ENCODE data around the gene WASHC4. TPM values are rescaled to one million over a fixed set of nuclear protein-coding genes. Genes with fewer than 3 reads are reported as not detected.
"Not testable (repeated sequence)": the region's sequence is repeated elsewhere in the genome, so short reads cannot be mapped to it uniquely, and the experiment has no call there.

WASHC4 gene
- total and polyA plus RNA-seq, 4 donors = 11.5 to 86.2 (median 37.2) TPM

DNA sequence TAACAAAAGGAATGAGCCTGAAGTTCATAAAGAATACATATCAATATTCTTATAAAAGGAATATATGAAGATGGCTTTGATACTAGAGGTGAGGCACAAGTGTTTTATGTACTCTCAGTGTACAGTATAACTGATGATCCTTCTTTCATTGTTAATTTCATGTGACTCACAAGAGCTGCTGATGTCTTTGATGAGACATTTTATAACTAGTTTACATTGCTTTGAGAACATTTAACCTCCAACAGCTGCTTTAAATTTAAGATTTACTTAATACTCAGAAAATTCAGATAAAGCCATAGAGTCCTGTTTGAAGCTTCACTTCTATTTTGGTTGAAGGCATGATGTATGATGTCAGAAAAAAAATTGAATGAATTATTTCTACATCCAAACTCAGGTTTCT lies 59.8 kb downstream of the WASHC4 start:
- DNase-seq (no peak), ATAC-seq (ENCODE audit: low FRiP score) (no peak)
- no peaks in the 10 kb centered on the region for H3K9me3 ChIP-seq (ENCODE audit: control insufficient read depth, low read length)
- intact Hi-C loops (cut with DNase I) = no loop called here
- H3K36me3 ChIP-seq (ENCODE audit: control insufficient read depth in 1 of 2, insufficient read depth in 2 of 2, low read length in 1 of 2) = no peaks in the 10 kb centered on the region
- no peaks in the 10 kb centered on the region for H3K4me1 ChIP-seq (ENCODE audit: control insufficient read depth in 1 of 2, insufficient read depth in 2 of 2, low read length in 2 of 2)
- no peak overlapping the region for H3K27ac ChIP-seq (ENCODE audit: low read depth in 1 of 2, low read length in 2 of 2)
- no peaks in the 10 kb centered on the region for H3K27me3 ChIP-seq (ENCODE audit: control insufficient read depth in 1 of 2, insufficient read depth in 2 of 2, low read length in 1 of 2)
- H3K4me3 ChIP-seq (ENCODE audit: low read length in 2 of 2) = no peak overlapping the region

DNA sequence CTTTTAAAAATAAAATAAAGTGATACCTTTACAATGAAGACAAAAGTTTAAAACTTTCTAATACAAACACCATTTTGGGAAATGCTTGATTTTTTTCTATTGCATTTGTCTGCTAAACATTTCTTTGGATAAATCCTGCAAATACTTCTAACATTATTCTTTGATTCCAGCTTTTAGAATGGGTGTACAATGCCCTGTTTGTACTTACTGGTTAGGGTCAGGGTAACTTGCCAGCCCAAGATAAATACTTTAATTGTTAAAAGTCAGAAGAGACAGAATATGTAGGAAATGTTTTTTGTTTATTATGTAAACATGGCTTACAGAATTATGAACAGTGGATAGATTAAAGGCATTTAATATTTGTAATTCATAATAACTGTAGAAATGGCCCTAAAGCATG lies 60.5 kb downstream of the WASHC4 start:
- no peak overlapping the region for H3K27ac ChIP-seq (ENCODE audit: low read depth in 1 of 2, low read length in 2 of 2)
- intact Hi-C loops (cut with DNase I) = no loop called here
- H3K4me1 ChIP-seq (ENCODE audit: control insufficient read depth in 1 of 2, insufficient read depth in 2 of 2, low read length in 2 of 2) = no peaks in the 10 kb centered on the region
- no peaks in the 10 kb centered on the region for H3K9me3 ChIP-seq (ENCODE audit: control insufficient read depth, low read length)
- no peak overlapping the region for H3K4me3 ChIP-seq (ENCODE audit: low read length in 2 of 2)
- H3K27me3 ChIP-seq (ENCODE audit: control insufficient read depth in 1 of 2, insufficient read depth in 2 of 2, low read length in 1 of 2) = no peaks in the 10 kb centered on the region
- no peaks in the 10 kb centered on the region for H3K36me3 ChIP-seq (ENCODE audit: control insufficient read depth in 1 of 2, insufficient read depth in 2 of 2, low read length in 1 of 2)
- ATAC-seq (ENCODE audit: low FRiP score) (no peak), DNase-seq (no peak)

DNA sequence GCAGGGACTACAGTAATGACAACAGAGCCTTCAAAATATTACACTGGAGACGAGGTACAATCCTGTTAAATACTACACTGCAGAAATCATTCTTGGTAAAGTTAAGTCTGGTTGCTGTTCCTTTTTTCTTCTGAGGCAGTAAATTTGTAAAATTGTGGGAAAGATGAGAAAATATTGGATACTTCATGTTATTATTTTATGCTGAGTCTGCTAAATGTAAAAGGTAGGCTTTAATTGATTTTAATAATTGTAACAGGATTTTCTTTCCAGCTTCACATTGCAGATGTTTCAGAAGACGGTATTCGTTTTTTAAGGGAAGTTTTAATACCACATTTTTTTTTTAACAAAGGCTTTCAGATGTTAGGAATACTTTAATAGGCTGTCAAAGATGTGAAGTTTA lies 62.6 kb downstream of the WASHC4 start:
- DNase-seq (no peak), ATAC-seq (ENCODE audit: low FRiP score) (no peak)
- Histone ChIP-seq H3K27ac (ENCODE audit: low read depth in 1 of 2, low read length in 2 of 2) (no peak overlapping the region), H3K4me3 (ENCODE audit: low read length in 2 of 2) (no peak overlapping the region), H3K9me3 (ENCODE audit: control insufficient read depth, low read length) (no peaks in the 10 kb centered on the region), H3K4me1 (ENCODE audit: control insufficient read depth in 1 of 2, insufficient read depth in 2 of 2, low read length in 2 of 2) (no peaks in the 10 kb centered on the region), H3K36me3 (ENCODE audit: control insufficient read depth in 1 of 2, insufficient read depth in 2 of 2, low read length in 1 of 2) (peaks cover 0 to 4% of the 10 kb centered on the region in 2 donors), H3K27me3 (ENCODE audit: control insufficient read depth in 1 of 2, insufficient read depth in 2 of 2, low read length in 1 of 2) (no peaks in the 10 kb centered on the region)
- WGBS, 2 donors = 85 to 91% methylated on average over 3 of the region's 3 CpGs
- intact Hi-C loops (cut with DNase I) = loop anchor here in 1 of 2 donors (10.0 kb wide), 1 partner anchor 215 kb away; no protein-coding TSS in a partner anchor

DNA sequence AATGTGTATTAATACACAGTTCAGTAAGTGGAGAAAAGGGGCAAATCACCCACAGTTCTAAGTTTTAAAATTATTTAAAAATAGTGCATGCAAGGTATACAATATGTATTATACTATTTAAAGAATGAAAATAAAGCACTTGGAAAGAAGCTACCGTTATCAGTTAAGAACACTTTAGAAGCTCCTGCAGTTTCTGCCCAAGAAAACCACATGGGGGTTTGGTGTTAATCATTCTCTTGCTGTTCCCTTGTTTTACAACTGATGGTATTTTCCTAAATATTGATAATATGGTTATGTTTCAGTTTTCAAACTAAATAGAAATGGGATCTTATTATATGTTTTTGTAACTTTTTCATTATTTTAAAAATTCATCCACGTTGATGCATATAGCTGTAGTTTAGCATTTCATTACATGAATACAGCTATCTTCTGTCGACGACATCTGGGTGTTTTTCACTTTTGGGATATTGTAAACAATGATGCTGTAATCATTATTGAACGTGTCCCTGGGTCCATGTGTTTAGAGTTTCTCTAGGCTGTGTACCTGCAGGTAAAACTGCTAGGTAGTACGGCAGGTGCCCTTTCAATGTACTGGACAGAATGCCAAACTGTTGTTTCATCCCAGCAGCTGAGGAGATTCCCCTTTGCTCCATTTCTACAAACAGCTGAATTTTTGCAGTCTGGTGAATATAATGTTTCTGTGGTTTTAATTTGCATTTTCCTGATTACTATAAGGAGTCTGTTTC lies 64.3 kb downstream of the WASHC4 start:
- Histone ChIP-seq H3K36me3 (ENCODE audit: control insufficient read depth in 1 of 2, insufficient read depth in 2 of 2, low read length in 1 of 2) (peaks cover 4% of the 10 kb centered on the region in 2 donors), H3K27me3 (ENCODE audit: control insufficient read depth in 1 of 2, insufficient read depth in 2 of 2, low read length in 1 of 2) (no peaks in the 10 kb centered on the region), H3K4me1 (ENCODE audit: control insufficient read depth in 1 of 2, insufficient read depth in 2 of 2, low read length in 2 of 2) (no peaks in the 10 kb centered on the region), H3K9me3 (ENCODE audit: control insufficient read depth, low read length) (no peaks in the 10 kb centered on the region), H3K4me3 (ENCODE audit: low read length in 2 of 2) (no peak overlapping the region), H3K27ac (ENCODE audit: low read depth in 1 of 2, low read length in 2 of 2) (no peak overlapping the region)
- WGBS, 2 donors = 77 to 80% methylated on average over 6 of the region's 6 CpGs
- ATAC-seq (ENCODE audit: low FRiP score) = no peak
- intact Hi-C loops (cut with DNase I) = loop anchor here in 1 of 2 donors (10.0 kb wide), 1 partner anchor 213 kb away; no protein-coding TSS in a partner anchor
- no peak for DNase-seq

DNA sequence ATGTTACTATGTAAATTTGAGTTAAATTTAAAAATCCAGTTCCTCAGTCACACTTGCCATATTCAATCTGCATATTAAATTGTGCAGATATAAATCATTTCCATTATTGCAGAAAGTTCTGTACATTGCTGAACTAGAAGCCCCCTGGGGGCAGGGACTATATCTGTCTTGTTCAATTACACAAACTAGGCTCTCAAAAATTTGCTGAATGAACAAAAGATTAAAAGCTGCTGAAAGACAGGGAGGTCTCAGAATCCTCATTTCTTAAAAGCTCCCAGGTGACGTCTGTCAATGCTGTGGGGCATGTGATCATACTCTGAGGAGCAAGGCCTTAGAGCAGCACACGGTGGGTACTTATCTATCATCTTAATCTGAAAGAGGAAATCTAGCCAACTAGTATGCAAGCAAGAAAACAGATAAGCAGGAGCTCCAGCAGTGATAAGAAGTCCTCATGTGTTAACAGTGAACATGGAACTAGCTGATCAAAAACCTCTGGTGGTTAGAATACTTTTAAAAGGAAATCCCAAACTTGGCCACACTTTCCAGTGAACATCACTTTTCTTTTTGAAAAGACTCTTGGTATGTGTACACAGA lies 68.0 kb downstream of the WASHC4 start:
- H3K36me3 ChIP-seq (ENCODE audit: control insufficient read depth in 1 of 2, insufficient read depth in 2 of 2, low read length in 1 of 2) = peaks cover 4 to 5% of the 10 kb centered on the region in 2 donors
- ATAC-seq (ENCODE audit: low FRiP score) (no peak), DNase-seq (no peak)
- no peak overlapping the region for H3K4me3 ChIP-seq (ENCODE audit: low read length in 2 of 2)
- no peaks in the 10 kb centered on the region for H3K4me1 ChIP-seq (ENCODE audit: control insufficient read depth in 1 of 2, insufficient read depth in 2 of 2, low read length in 2 of 2)
- WGBS, 2 donors = 50 to 51% methylated on average over 2 of the region's 2 CpGs
- H3K9me3 ChIP-seq (ENCODE audit: control insufficient read depth, low read length) = no peaks in the 10 kb centered on the region
- H3K27me3 ChIP-seq (ENCODE audit: control insufficient read depth in 1 of 2, insufficient read depth in 2 of 2, low read length in 1 of 2) = no peaks in the 10 kb centered on the region
- intact Hi-C loops (cut with DNase I) = loop anchor here in 1 of 2 donors (10.0 kb wide), 1 partner anchor 209 kb away; no protein-coding TSS in a partner anchor
- H3K27ac ChIP-seq (ENCODE audit: low read depth in 1 of 2, low read length in 2 of 2) = no peak overlapping the region

DNA sequence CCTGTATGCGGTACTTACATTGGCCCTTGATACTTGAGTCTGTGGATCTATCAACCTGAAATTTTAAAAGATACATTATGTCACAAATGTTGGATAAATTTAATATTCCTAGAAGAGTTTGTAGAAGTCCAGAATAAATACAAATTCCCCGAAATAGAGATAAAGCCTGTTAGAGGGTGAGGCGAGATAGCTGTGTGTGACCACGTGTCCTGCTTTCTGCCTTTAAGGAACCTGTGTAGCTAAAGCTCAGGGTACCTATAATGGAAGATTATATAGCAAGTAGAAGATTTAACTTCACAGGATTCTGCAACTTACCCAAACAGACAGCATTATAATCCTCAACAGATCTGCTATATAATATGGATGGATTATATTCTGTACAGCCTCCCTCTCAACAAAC lies 69.7 kb downstream of the WASHC4 start:
- ATAC-seq (ENCODE audit: low FRiP score) (no peak), DNase-seq (no peak)
- no peak overlapping the region for H3K27ac ChIP-seq (ENCODE audit: low read depth in 1 of 2, low read length in 2 of 2)
- intact Hi-C loops (cut with DNase I) = loop anchor here in 1 of 2 donors (10.0 kb wide), 1 partner anchor 208 kb away; no protein-coding TSS in a partner anchor
- 38 to 49% methylated on average over 4 of the region's 4 CpGs for WGBS, 2 donors
- H3K4me1 ChIP-seq (ENCODE audit: control insufficient read depth in 1 of 2, insufficient read depth in 2 of 2, low read length in 2 of 2) = no peaks in the 10 kb centered on the region
- no peaks in the 10 kb centered on the region for H3K9me3 ChIP-seq (ENCODE audit: control insufficient read depth, low read length)
- H3K4me3 ChIP-seq (ENCODE audit: low read length in 2 of 2) = no peak overlapping the region
- no peaks in the 10 kb centered on the region for H3K27me3 ChIP-seq (ENCODE audit: control insufficient read depth in 1 of 2, insufficient read depth in 2 of 2, low read length in 1 of 2)
- peaks cover 4 to 5% of the 10 kb centered on the region in 2 donors for H3K36me3 ChIP-seq (ENCODE audit: control insufficient read depth in 1 of 2, insufficient read depth in 2 of 2, low read length in 1 of 2)

DNA sequence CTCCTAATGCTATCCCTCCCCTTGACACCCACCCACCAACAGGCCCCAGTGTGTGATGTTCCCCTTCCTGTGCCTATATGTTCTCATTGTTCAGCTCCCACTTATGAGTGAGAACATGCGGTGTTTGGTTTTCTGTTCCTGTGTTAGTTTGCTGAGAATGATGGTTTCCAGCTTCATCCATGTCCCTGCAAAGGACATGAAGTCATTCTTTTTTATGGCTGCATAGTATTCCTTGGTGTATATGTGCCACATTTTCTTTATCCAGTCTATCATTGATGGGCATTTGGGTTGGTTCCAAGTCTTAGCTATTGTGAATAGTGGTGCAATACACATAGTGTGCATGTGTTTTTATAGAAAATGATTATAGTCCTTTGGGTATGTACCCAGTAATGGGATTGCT lies 71.6 kb downstream of the WASHC4 start:
- ATAC-seq (ENCODE audit: low FRiP score); DNase-seq; H3K36me3 ChIP-seq (ENCODE audit: control insufficient read depth in 1 of 2, insufficient read depth in 2 of 2, low read length in 1 of 2); H3K4me1 ChIP-seq (ENCODE audit: control insufficient read depth in 1 of 2, insufficient read depth in 2 of 2, low read length in 2 of 2); H3K9me3 ChIP-seq (ENCODE audit: control insufficient read depth, low read length); H3K27me3 ChIP-seq (ENCODE audit: control insufficient read depth in 1 of 2, insufficient read depth in 2 of 2, low read length in 1 of 2); H3K27ac ChIP-seq (ENCODE audit: low read depth in 1 of 2, low read length in 2 of 2); H3K4me3 ChIP-seq (ENCODE audit: low read length in 2 of 2): not testable (repeated sequence)
- intact Hi-C loops (cut with DNase I) = loop anchor here in 1 of 2 donors (10.0 kb wide), 1 partner anchor 206 kb away; no protein-coding TSS in a partner anchor
- 94 to 100% methylated on average over 1 of the region's 1 CpG for WGBS, 2 donors

DNA sequence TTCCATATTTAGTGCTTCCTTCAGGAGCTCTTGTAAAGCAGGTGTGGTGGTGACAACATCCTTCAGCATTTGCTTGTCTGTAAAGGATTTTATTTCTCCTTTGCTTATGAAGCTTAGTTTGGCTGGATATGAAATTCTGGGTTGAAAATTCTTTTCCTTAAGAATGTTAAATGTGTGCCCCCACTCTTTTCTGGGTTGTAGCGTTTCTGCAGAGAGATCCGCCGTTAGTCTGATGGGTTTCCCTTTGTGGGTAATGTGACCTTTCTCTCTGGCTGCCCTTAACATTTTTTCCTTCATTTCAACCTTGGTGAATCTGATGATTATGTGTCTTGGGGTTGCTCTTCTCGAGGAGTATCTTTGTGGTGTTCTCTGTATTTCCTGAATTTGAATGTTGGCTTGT lies 75.9 kb downstream of the WASHC4 start:
- ATAC-seq (ENCODE audit: low FRiP score); H3K36me3 ChIP-seq (ENCODE audit: control insufficient read depth in 1 of 2, insufficient read depth in 2 of 2, low read length in 1 of 2); H3K4me3 ChIP-seq (ENCODE audit: low read length in 2 of 2); H3K9me3 ChIP-seq (ENCODE audit: control insufficient read depth, low read length); intact Hi-C loops (cut with DNase I); H3K27me3 ChIP-seq (ENCODE audit: control insufficient read depth in 1 of 2, insufficient read depth in 2 of 2, low read length in 1 of 2); H3K27ac ChIP-seq (ENCODE audit: low read depth in 1 of 2, low read length in 2 of 2); H3K4me1 ChIP-seq (ENCODE audit: control insufficient read depth in 1 of 2, insufficient read depth in 2 of 2, low read length in 2 of 2); DNase-seq: not testable (repeated sequence)
- WGBS, 2 donors = 94 to 96% methylated on average over 4 of the region's 4 CpGs

DNA sequence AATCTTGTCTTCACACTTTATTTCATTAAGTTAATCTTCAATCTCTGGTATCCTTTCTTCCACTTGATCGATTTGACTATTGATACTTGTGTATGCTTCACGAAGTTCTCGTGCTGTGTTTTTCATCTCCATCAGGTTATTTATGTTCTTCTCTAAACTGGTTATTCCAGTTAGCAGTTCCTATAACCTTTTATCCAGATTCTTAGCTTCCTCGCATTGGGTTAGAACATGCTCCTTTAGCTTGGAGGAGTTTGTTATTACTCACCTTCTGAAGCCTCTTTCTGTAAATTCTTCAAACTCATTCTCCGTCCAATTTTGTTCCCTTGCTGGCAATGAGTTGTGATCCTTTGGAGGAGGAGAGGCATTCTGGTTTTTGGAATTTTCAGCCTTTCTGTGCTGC lies 76.4 kb downstream of the WASHC4 start:
- ATAC-seq (ENCODE audit: low FRiP score); H3K27ac ChIP-seq (ENCODE audit: low read depth in 1 of 2, low read length in 2 of 2); H3K4me1 ChIP-seq (ENCODE audit: control insufficient read depth in 1 of 2, insufficient read depth in 2 of 2, low read length in 2 of 2); H3K27me3 ChIP-seq (ENCODE audit: control insufficient read depth in 1 of 2, insufficient read depth in 2 of 2, low read length in 1 of 2); H3K36me3 ChIP-seq (ENCODE audit: control insufficient read depth in 1 of 2, insufficient read depth in 2 of 2, low read length in 1 of 2); DNase-seq; H3K9me3 ChIP-seq (ENCODE audit: control insufficient read depth, low read length); intact Hi-C loops (cut with DNase I); H3K4me3 ChIP-seq (ENCODE audit: low read length in 2 of 2): not testable (repeated sequence)
- 98 to 99% methylated on average over 5 of the region's 5 CpGs for WGBS, 2 donors
